AG08396 (cell line): ENCODE measurements around the gene ZNF682.
"Not testable (repeated sequence)": the region's sequence is repeated elsewhere in the genome, so short reads cannot be mapped to it uniquely, and the experiment has no call there.

Experiments
- DNase-seq: peaks from one replicate; pipeline ENCODE4 v3.0.0; 2012; ENCODE audit warnings: low spot score, mixed read lengths

ZNF682 gene

DNA sequence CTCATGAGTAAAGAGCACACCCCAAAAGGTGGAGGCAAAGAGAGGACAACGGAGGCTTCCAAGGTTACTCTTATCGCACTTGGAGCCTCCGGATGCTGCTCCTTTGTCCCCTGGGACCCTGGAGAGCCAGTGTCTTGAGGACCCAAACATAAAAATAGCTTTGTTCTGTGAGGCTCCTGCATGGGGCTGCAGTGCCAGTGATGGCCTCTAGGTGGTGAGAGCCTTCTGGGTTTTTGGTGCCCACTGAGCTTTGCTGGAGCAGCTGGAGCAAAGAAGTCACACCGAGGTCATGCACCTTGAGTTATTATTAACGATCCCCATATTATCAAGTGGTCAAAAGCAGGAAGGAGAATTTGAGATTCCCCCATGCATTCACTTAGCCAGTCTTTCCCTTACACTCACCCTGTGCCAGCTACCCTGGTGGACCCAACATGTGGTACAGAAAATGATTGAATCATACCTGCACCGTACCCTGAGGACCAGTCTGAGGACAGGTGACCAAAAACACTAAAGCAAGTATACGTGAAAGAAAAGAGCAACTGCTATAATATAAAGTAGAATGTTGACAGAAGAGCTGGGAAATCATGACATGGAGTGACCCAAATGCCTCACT is 41.5 kb downstream of the ZNF682 start:
- peak; percentile 9 for DNase-seq

DNA sequence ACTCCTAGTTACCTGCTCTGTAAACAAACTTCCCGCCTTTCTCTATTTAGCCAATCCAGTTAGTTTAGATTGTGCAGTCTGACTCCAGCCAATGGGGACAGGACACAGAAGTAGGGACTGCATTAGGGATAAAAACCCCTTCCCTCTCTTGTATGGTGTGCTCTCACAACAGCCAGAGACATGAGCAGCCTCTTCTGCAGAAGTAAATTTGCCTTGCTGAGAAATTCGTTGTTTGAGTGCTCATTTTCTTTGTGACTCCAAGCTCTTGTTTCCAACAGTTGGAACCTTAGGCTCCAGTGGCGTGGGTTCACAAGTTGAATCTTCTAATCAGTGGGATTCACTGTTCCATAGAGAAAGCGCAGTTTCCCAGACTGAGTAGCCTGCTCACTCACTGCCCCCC is 72.4 kb downstream of the ZNF682 start:
- no peak for DNase-seq

DNA sequence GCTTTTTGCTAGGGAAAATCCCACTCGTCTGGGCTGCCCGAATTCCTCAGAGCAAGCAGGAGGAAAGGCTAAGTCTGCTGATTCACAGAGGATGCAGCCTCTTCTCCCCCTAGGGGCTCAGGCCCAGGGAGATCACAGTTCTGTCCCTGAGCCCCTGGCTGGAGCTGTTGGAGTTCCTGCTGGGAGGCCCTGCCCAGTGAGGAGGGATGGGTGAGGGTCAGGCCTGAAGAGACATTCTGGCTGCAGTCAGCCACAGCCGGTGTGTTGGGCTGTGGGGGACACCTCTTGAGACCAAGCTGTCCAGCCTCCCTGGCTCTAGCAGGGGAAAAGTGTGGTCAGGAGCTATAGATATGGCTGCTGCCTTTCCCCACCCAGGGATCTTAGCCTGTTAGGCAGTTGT is 73.2 kb downstream of the ZNF682 start:
- DNase-seq, result not testable (repeated sequence)

DNA sequence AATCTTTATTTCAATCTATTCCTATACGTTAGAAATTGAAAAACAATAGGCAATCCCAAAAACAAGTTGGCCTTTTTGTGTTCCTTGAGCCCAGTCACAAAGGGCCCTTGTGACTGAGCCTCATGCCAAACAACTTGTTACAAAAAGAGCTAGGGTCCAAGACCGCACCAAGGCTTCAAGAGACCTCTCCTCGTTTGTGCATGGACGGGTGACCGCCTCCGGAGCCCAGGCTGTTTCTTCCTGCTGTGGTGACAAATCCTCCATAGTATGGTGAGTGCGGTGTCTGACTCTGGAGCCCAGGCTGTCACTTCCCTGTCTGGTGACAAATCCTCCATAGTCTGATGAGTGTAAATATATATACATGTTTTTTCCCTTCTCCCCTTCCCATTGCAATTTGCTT is 74.9 kb downstream of the ZNF682 start:
- DNase-seq, result no peak

DNA sequence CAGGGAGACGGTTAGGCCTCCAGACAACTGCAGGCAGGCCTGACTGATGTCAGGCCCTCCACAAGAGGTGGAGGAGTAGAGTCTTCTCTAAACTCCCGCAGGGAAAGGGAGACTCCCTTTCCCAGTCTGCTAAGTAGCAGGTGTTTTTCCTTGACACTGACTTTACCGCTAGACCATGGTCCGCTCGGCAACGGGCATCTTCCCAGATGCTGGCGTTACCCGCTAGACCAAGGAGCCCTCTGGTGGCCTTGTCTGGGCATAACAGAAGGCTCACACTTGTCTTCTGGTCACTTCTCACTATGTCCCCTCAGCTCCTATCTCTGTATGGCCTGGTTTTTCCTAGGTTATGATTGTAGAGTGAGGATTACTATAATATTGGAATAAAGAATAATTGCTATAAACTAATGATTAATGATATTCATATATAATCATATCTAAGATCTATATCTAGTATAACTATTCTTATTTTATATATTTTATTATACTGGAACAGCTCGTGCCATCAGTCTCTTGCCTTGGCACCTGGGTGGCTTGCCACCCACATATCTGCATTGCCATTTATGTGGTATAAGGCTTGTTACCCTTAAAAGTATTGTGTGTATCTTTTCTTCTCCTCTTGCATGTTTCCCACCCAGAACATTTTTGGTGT is 80.0 kb downstream of the ZNF682 start:
- DNase-seq, result not testable (repeated sequence)

DNA sequence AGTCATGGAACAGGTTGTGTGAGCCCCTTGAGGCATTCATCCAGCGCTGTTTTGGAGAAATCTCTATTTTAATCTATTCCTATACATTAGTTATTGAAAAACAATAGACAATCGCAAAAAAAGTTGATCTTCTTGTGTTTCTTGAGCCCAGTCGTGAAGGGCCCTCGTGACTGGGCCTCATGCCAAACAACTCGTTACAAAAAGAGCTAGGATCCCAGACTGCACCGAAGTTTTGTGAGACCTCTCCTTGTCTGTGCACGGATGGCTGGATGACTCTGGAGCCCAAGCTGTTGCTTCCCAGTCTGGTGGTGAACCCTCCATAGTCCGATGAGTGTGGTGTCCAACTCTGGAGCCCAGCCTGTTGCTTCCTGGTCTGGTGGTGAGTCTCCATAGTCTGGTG is 81.5 kb downstream of the ZNF682 start:
- not testable (repeated sequence) for DNase-seq

DNA sequence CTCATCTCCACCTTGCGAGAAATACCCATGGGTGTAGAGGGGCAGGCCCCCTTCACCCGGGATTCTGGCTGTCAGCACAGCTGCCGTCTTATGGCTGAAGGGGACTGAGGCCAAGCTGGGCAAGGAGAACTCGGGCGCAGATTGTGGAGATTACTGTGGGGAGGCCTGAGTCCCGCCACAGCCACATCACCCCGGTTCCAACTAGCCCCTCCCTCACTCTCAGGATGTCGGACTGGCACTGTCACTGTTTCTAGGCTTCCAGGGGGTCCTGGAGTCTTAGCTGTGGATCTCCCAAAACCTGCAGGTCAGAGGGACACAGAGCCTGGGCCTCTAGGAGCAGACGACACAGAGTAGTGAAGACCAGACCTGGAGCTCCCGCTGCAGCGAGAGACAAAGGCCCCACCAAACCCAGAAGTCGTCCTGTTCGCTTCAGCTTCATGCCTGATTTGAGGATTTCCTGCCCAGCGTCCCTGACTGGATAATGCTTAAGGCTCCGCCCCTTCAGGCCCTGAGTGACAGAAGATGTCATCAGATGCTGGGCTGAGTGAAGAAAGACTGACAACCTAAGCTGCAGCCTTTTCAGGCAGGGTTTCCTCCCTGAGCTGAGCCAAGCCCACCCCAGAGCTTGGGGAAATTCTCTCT is 82.8 kb downstream of the ZNF682 start:
- DNase-seq, result no peak

DNA sequence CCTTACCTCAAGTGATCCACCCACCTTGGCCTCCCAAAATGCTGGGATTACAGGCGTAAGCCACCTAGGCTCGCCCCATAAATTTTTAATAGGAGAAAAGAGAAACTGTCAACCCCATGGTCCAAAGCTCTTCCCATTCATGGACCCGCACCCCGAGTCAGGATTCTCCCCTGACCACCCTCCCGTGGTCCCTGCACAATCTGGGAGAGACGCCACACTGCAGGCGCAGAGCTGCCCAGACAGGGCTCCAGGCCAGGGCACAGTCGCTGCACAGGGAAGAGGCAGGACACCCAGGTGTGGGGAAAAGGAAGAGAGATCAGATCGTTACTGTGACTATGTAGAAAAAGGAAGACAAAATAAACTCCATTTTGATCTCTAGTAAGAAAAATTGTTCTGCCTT is 84.1 kb downstream of the ZNF682 start:
- no peak for DNase-seq
